ENCODE measurements around the gene ARMC2.

Gene ARMC2

GRCh38 chr6:108944071-108944470 lies 95.8 kb downstream of the ARMC2 start:
- Mint-ChIP-seq H3K4me3 (no peak overlapping the region), H3K9me3 (peaks cover 2% of the 10 kb centered on the region), H3K4me1 (peaks cover 22% of the 10 kb centered on the region), H3K36me3 (no peaks in the 10 kb centered on the region), H3K27ac (no peak overlapping the region)
- ATAC-seq (no peak), DNase-seq (ENCODE audit: low spot score in 2 of 2) (no peak)

GRCh38 chr6:108944707-108945680 lies 96.8 kb downstream of the ARMC2 start:
- Mint-ChIP-seq H3K27ac (no peak overlapping the region), H3K4me3 (no peak overlapping the region), H3K36me3 (no peaks in the 10 kb centered on the region), H3K4me1 (peaks cover 22% of the 10 kb centered on the region), H3K9me3 (no peaks in the 10 kb centered on the region)
- DNase-seq (ENCODE audit: low spot score in 2 of 2), result no peak
- no peak for ATAC-seq

GRCh38 chr6:108945681-108946159 lies 97.5 kb downstream of the ARMC2 start:
- no peak for DNase-seq (ENCODE audit: low spot score in 2 of 2)
- no peaks in the 10 kb centered on the region for H3K36me3 Mint-ChIP-seq
- H3K9me3 Mint-ChIP-seq, result no peaks in the 10 kb centered on the region
- no peak for ATAC-seq
- peaks cover 22% of the 10 kb centered on the region for H3K4me1 Mint-ChIP-seq
- no peak overlapping the region for H3K4me3 Mint-ChIP-seq
- no peak overlapping the region for H3K27ac Mint-ChIP-seq

GRCh38 chr6:108946695-108947094 lies 98.5 kb downstream of the ARMC2 start:
- H3K4me3 Mint-ChIP-seq, result no peak overlapping the region
- no peaks in the 10 kb centered on the region for H3K36me3 Mint-ChIP-seq
- peak; percentile 58 for ATAC-seq
- no peaks in the 10 kb centered on the region for H3K9me3 Mint-ChIP-seq
- peaks cover 22% of the 10 kb centered on the region for H3K4me1 Mint-ChIP-seq
- DNase-seq (ENCODE audit: low spot score in 2 of 2), result no peak
- no peak overlapping the region for H3K27ac Mint-ChIP-seq

- peaks cover 19% of the 10 kb centered on the region for H3K4me1 Mint-ChIP-seq
- no peak for DNase-seq (ENCODE audit: low spot score in 2 of 2)
- H3K9me3 Mint-ChIP-seq, result no peaks in the 10 kb centered on the region
- H3K4me3 Mint-ChIP-seq, result no peak overlapping the region
- H3K27ac Mint-ChIP-seq, result no peak overlapping the region
- no peaks in the 10 kb centered on the region for H3K36me3 Mint-ChIP-seq
- ATAC-seq, result peak; percentile 66
These were observed 99.1 kb downstream of the ARMC2 start for GRCh38 chr6:108947114-108947854.

- DNase-seq (ENCODE audit: low spot score in 2 of 2) (no peak), ATAC-seq (no peak)
- H3K27ac Mint-ChIP-seq, result peak overlapping the region; percentile 41
- no peaks in the 10 kb centered on the region for H3K9me3 Mint-ChIP-seq
- no peak overlapping the region for H3K4me3 Mint-ChIP-seq
- H3K4me1 Mint-ChIP-seq, result peaks cover 11% of the 10 kb centered on the region
- H3K36me3 Mint-ChIP-seq, result no peaks in the 10 kb centered on the region
These were observed 100.0 kb downstream of the ARMC2 start for GRCh38 chr6:108948181-108948661.

- H3K4me3 Mint-ChIP-seq, result no peak overlapping the region
- ATAC-seq (no peak), DNase-seq (ENCODE audit: low spot score in 2 of 2) (no peak)
- no peak overlapping the region for H3K27ac Mint-ChIP-seq
- no peaks in the 10 kb centered on the region for H3K9me3 Mint-ChIP-seq
- H3K36me3 Mint-ChIP-seq, result no peaks in the 10 kb centered on the region
- peaks cover 18% of the 10 kb centered on the region for H3K4me1 Mint-ChIP-seq
These were observed 103.2 kb downstream of the ARMC2 start for GRCh38 chr6:108951351-108951953.

- H3K27ac Mint-ChIP-seq, result no peak overlapping the region
- DNase-seq (ENCODE audit: low spot score in 2 of 2) (no peak), ATAC-seq (no peak)
- H3K36me3 Mint-ChIP-seq, result no peaks in the 10 kb centered on the region
- H3K9me3 Mint-ChIP-seq, result no peaks in the 10 kb centered on the region
- no peak overlapping the region for H3K4me3 Mint-ChIP-seq
- H3K4me1 Mint-ChIP-seq, result peaks cover 7% of the 10 kb centered on the region
These were observed 104.7 kb downstream of the ARMC2 start for GRCh38 chr6:108952776-108953486.

GRCh38 chr6:108953681-108954080 lies 105.5 kb downstream of the ARMC2 start:
- no peaks in the 10 kb centered on the region for H3K36me3 Mint-ChIP-seq
- no peak overlapping the region for H3K27ac Mint-ChIP-seq
- no peaks in the 10 kb centered on the region for H3K9me3 Mint-ChIP-seq
- H3K4me3 Mint-ChIP-seq, result no peak overlapping the region
- H3K4me1 Mint-ChIP-seq, result peaks cover 7% of the 10 kb centered on the region
- ATAC-seq (no peak), DNase-seq (ENCODE audit: low spot score in 2 of 2) (no peak)

- Mint-ChIP-seq H3K9me3 (no peaks in the 10 kb centered on the region), H3K36me3 (no peaks in the 10 kb centered on the region), H3K4me3 (no peak overlapping the region), H3K4me1 (peaks cover 20% of the 10 kb centered on the region), H3K27ac (peak overlapping the region; percentile 20)
- DNase-seq (ENCODE audit: low spot score in 2 of 2), result no peak
- no peak for ATAC-seq
These were observed 107.2 kb downstream of the ARMC2 start for GRCh38 chr6:108955329-108955949.

GRCh38 chr6:108957221-108957620 lies 109.0 kb downstream of the ARMC2 start:
- peaks cover 25% of the 10 kb centered on the region for H3K4me1 Mint-ChIP-seq
- no peaks in the 10 kb centered on the region for H3K36me3 Mint-ChIP-seq
- H3K9me3 Mint-ChIP-seq, result no peaks in the 10 kb centered on the region
- H3K27ac Mint-ChIP-seq, result no peak overlapping the region
- H3K4me3 Mint-ChIP-seq, result no peak overlapping the region
- DNase-seq (ENCODE audit: low spot score in 2 of 2), result no peak
- ATAC-seq, result no peak

GRCh38 chr6:108958900-108959770 lies 110.9 kb downstream of the ARMC2 start:
- Mint-ChIP-seq H3K9me3 (no peaks in the 10 kb centered on the region), H3K27ac (peak overlapping the region; percentile 11), H3K4me1 (peaks cover 25% of the 10 kb centered on the region), H3K4me3 (no peak overlapping the region), H3K36me3 (no peaks in the 10 kb centered on the region)
- ATAC-seq (no peak), DNase-seq (ENCODE audit: low spot score in 2 of 2) (no peak)

GRCh38 chr6:108959972-108960582 lies 111.9 kb downstream of the ARMC2 start:
- peaks cover 25% of the 10 kb centered on the region for H3K4me1 Mint-ChIP-seq
- peak; percentile 87 for ATAC-seq
- DNase-seq (ENCODE audit: low spot score in 2 of 2), result no peak
- H3K36me3 Mint-ChIP-seq, result no peaks in the 10 kb centered on the region
- no peaks in the 10 kb centered on the region for H3K9me3 Mint-ChIP-seq
- H3K27ac Mint-ChIP-seq, result no peak overlapping the region
- H3K4me3 Mint-ChIP-seq, result no peak overlapping the region

All from stimulated activated effector memory CD8-positive, alpha-beta T cell treated with anti-CD3 and anti-CD28 coated beads, Interleukin-12 subunit alpha, Interleukin-12 subunit beta, amount 100 ng/mL, for 72 hours (primary cell).